Neural cell (in vitro differentiated cells): Measurements from ENCODE around the gene ZNF513. TPM values are rescaled to one million over a fixed set of nuclear protein-coding genes. Genes with fewer than 3 reads are reported as not detected.

Experiments
- H2AFZ ChIP-seq: fragments of 200-600, 300-800 bp; sonication (generic), shearing (Covaris generic); 2 replicates; pipeline ENCODE4 v1.6.0; 2014; ENCODE audit warnings: low read depth, mild to moderate bottlenecking, antibody characterized with exemption, low read length, moderate library complexity
- H3F3A ChIP-seq: fragments of 200-600 bp; shearing (Covaris generic); 2 replicates; pipeline ENCODE4 v1.6.1; 2016; ENCODE audit warnings: mild to moderate bottlenecking, moderate library complexity, mixed read lengths, antibody characterized with exemption, low read length; ENCODE audit not compliant: insufficient read depth, poor library complexity, severe bottlenecking
- H3K27ac ChIP-seq: fragments of 200-600, 300-800 bp; sonication (generic), shearing (Covaris generic); 2 replicates; pipeline ENCODE4 v1.5.1; 2014; ENCODE audit warnings: mild to moderate bottlenecking, low read length, moderate library complexity
- H3K27me3 ChIP-seq: fragments of 300-800, 200-600 bp; sonication (generic), shearing (Covaris generic); 2 replicates; pipeline ENCODE4 v1.6.0; 2014; ENCODE audit warnings: mild to moderate bottlenecking, low read depth, low read length, moderate library complexity; ENCODE audit not compliant: insufficient read depth
- H3K36me3 ChIP-seq: fragments of 300-800, 200-600 bp; sonication (generic), shearing (Covaris generic); 2 replicates; pipeline ENCODE4 v1.5.1; 2014; ENCODE audit warnings: mild to moderate bottlenecking, antibody characterized with exemption, low read length, moderate library complexity; ENCODE audit not compliant: insufficient read depth
- H3K4me2 ChIP-seq: fragments of 300-800, 200-600 bp; sonication (generic), shearing (Covaris generic); 2 replicates; pipeline ENCODE4 v1.6.0; 2014; ENCODE audit warnings: mild to moderate bottlenecking, low read length
- H3K4me3 ChIP-seq: fragments of 300-800, 200-600 bp; sonication (generic), shearing (Covaris generic); 2 replicates; pipeline ENCODE4 v1.5.1; 2014; ENCODE audit warnings: mild to moderate bottlenecking, low read length, moderate library complexity
- H3K79me2 ChIP-seq: fragments of 200-600 bp; shearing (Covaris generic); replicated peaks from 2 replicates; pipeline ENCODE4 v1.6.0; 2014; ENCODE audit warnings: mild to moderate bottlenecking, low read length, moderate library complexity; ENCODE audit not compliant: insufficient read depth
- H3K9ac ChIP-seq: fragments of 300-800, 200-600 bp; sonication (generic), shearing (Covaris generic); 2 replicates; pipeline ENCODE4 v1.6.1; 2016; ENCODE audit warnings: mild to moderate bottlenecking, low read length, mixed read lengths
- H3K9me2 ChIP-seq: fragments of 200-600 bp; shearing (Covaris generic); 2 replicates; pipeline ENCODE4 v1.6.1; 2016; ENCODE audit warnings: mild to moderate bottlenecking, low read length, mixed read lengths; ENCODE audit not compliant: insufficient read depth
- H3K9me3 ChIP-seq: fragments of 200-600, 300-800 bp; sonication (generic), shearing (Covaris generic); 2 replicates; pipeline ENCODE4 v1.6.1; 2016; ENCODE audit warnings: mild to moderate bottlenecking, mixed run types, low read length, moderate library complexity, mixed read lengths
- H4K20me1 ChIP-seq: fragments of 200-600 bp; shearing (Covaris generic); 2 replicates; pipeline ENCODE4 v1.6.1; 2016; ENCODE audit warnings: mild to moderate bottlenecking, mixed run types; ENCODE audit not compliant: insufficient read depth
- EP300 ChIP-seq: fragments of 450-650 bp; conservative IDR thresholded peaks from 2 replicates; pipeline ENCODE4 v1.6.1; 2014; ENCODE audit warnings: antibody characterized with exemption, mild to moderate bottlenecking, moderate library complexity; ENCODE audit not compliant: poor library complexity, severe bottlenecking
- EZH2 ChIP-seq: fragments of 200-600, 300-800 bp; shearing (Covaris generic), sonication (generic); IDR thresholded peaks from 2 replicates; pipeline ENCODE4 v1.6.1; 2014; ENCODE audit warnings: antibody characterized with exemption, low read length, borderline replicate concordance, mild to moderate bottlenecking; ENCODE audit not compliant: insufficient read depth, poor library complexity, severe bottlenecking
- MXI1 ChIP-seq: fragments of 450-650 bp; conservative IDR thresholded peaks from 2 replicates; pipeline ENCODE4 v1.6.1; 2014; ENCODE audit warnings: antibody characterized with exemption, mild to moderate bottlenecking; ENCODE audit not compliant: poor library complexity, severe bottlenecking
- POLR2AphosphoS5 ChIP-seq: IDR thresholded peaks from 2 replicates; pipeline ENCODE4 v1.6.1; 2012
- RAD21 ChIP-seq: fragments of 450-650 bp; conservative IDR thresholded peaks from 2 replicates; pipeline ENCODE4 v1.6.1; 2014; ENCODE audit warnings: antibody characterized with exemption, mild to moderate bottlenecking, moderate library complexity
- SMC3 ChIP-seq: fragments of 450-650 bp; conservative IDR thresholded peaks from 2 replicates; pipeline ENCODE4 v1.6.1; 2014; ENCODE audit warnings: antibody characterized with exemption, mild to moderate bottlenecking, moderate library complexity; ENCODE audit not compliant: poor library complexity
- TAF1 ChIP-seq: IDR thresholded peaks from 2 replicates; pipeline ENCODE4 v1.6.1; 2012; ENCODE audit warnings: low read depth
- polyA plus RNA-seq: library from polyadenylated mRNA; depleted of rRNA; stranded (reverse); fragments of >200 nt; gene quantifications from 2 replicates; pipeline ENCODE4 v1.2.3, GENCODE V29; 2014
- TF ChIP-seq, protein P1 (sequence below): IDR thresholded peaks from 2 replicates; pipeline ENCODE4 v1.6.1; 2012; ENCODE audit warnings: borderline replicate concordance
- TF ChIP-seq, protein P2 (sequence below): fragments of 450-650 bp; IDR thresholded peaks from 2 replicates; pipeline ENCODE4 v1.5.1; 2014; ENCODE audit warnings: antibody characterized with exemption, mild to moderate bottlenecking, moderate library complexity; ENCODE audit not compliant: poor library complexity, severe bottlenecking

Gene ZNF513
- polyA plus RNA-seq, 1 donor from 2014 or later: 40.5 TPM

DNA sequence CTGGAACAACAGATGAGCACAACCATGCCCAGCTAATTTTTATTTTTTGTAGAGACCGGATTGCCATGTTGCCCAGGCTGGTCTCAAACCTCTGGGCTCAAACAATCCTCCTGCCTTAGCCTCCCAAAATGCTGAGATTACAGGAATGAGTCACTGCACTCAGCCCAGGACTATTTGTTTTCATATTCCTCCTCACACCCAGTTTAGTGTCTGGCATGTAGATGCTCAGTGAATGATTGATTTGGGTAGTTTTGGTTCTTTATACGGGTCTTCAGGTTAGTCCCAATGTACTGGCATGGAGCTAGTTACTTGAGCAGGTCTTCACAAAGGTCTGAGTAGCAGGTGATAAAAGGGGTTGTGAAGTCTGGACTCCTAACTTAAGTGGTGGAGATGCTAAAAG is 16.6 kb downstream of the ZNF513 start:
- H3K27me3 ChIP-seq: no peaks in the 10 kb centered on the region
- H3K4me3 ChIP-seq: no peak overlapping the region
- no peak overlapping the region for H2AFZ ChIP-seq
- TF ChIP-seq, protein P1, sequence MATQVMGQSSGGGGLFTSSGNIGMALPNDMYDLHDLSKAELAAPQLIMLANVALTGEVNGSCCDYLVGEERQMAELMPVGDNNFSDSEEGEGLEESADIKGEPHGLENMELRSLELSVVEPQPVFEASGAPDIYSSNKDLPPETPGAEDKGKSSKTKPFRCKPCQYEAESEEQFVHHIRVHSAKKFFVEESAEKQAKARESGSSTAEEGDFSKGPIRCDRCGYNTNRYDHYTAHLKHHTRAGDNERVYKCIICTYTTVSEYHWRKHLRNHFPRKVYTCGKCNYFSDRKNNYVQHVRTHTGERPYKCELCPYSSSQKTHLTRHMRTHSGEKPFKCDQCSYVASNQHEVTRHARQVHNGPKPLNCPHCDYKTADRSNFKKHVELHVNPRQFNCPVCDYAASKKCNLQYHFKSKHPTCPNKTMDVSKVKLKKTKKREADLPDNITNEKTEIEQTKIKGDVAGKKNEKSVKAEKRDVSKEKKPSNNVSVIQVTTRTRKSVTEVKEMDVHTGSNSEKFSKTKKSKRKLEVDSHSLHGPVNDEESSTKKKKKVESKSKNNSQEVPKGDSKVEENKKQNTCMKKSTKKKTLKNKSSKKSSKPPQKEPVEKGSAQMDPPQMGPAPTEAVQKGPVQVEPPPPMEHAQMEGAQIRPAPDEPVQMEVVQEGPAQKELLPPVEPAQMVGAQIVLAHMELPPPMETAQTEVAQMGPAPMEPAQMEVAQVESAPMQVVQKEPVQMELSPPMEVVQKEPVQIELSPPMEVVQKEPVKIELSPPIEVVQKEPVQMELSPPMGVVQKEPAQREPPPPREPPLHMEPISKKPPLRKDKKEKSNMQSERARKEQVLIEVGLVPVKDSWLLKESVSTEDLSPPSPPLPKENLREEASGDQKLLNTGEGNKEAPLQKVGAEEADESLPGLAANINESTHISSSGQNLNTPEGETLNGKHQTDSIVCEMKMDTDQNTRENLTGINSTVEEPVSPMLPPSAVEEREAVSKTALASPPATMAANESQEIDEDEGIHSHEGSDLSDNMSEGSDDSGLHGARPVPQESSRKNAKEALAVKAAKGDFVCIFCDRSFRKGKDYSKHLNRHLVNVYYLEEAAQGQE: no peak
- TF ChIP-seq MXI1 (no peak), POLR2AphosphoS5 (no peak), SMC3 (no peak), RAD21 (no peak), EP300 (no peak), EZH2 (no peak), TAF1 (no peak)
- TF ChIP-seq, protein P2, sequence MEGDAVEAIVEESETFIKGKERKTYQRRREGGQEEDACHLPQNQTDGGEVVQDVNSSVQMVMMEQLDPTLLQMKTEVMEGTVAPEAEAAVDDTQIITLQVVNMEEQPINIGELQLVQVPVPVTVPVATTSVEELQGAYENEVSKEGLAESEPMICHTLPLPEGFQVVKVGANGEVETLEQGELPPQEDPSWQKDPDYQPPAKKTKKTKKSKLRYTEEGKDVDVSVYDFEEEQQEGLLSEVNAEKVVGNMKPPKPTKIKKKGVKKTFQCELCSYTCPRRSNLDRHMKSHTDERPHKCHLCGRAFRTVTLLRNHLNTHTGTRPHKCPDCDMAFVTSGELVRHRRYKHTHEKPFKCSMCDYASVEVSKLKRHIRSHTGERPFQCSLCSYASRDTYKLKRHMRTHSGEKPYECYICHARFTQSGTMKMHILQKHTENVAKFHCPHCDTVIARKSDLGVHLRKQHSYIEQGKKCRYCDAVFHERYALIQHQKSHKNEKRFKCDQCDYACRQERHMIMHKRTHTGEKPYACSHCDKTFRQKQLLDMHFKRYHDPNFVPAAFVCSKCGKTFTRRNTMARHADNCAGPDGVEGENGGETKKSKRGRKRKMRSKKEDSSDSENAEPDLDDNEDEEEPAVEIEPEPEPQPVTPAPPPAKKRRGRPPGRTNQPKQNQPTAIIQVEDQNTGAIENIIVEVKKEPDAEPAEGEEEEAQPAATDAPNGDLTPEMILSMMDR: no peak
- no peaks in the 10 kb centered on the region for H3K9me3 ChIP-seq
- no peaks in the 10 kb centered on the region for H3F3A ChIP-seq
- H4K20me1 ChIP-seq: no peaks in the 10 kb centered on the region
- no peak overlapping the region for H3K9ac ChIP-seq
- peaks cover 9% of the 10 kb centered on the region for H3K79me2 ChIP-seq
- no peak overlapping the region for H3K4me2 ChIP-seq
- no peaks in the 10 kb centered on the region for H3K36me3 ChIP-seq
- H3K27ac ChIP-seq: no peak overlapping the region
- no peaks in the 10 kb centered on the region for H3K9me2 ChIP-seq

DNA sequence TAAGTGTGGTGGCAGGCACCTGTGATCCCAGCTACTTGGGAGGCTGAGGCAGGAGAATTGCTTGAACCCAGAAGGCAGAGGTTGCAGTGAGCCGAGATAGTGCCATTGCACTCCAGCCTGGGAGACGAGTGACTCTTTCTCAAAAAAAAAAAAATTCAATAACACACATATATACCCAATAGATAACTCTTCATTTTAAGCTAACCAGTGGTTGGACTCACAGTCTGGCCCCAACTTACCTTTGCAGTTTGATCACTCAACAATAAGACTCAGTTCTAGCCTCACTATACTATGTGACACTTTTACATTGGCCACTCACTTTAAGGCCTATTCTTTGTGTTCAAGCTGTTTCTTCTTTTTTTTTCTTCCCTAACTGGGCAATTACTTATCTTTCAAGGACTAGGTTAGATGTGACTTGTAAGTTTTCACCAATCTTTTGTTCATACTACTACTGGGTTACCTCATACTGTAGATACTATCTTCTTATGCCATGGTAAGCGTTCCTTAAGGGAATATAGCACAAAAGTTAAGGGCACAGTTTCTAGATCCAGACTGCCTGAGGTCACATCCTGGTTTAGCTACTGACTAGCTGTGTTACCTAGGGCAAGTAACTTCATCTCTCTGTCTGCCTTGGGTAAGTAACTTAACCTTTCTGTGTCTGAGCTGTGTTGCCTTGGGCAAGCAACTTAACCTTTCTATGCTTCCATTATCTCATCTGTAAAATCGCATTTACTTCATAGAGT is 17.7 kb downstream of the ZNF513 start:
- Histone ChIP-seq H3K79me2 (peaks cover 8% of the 10 kb centered on the region), H3K27ac (no peak overlapping the region), H3F3A (no peaks in the 10 kb centered on the region), H3K4me3 (no peak overlapping the region), H2AFZ (no peak overlapping the region), H3K9me3 (no peaks in the 10 kb centered on the region), H3K27me3 (no peaks in the 10 kb centered on the region), H3K9ac (no peak overlapping the region), H4K20me1 (no peaks in the 10 kb centered on the region), H3K9me2 (no peaks in the 10 kb centered on the region), H3K4me2 (no peak overlapping the region), H3K36me3 (no peaks in the 10 kb centered on the region)
- TF ChIP-seq RAD21 (no peak), SMC3 (no peak), TAF1 (no peak), EZH2 (no peak), MXI1 (no peak), POLR2AphosphoS5 (no peak), EP300 (no peak)
- TF ChIP-seq, protein P2: no peak
- TF ChIP-seq, protein P1: no peak
